Aorta (tissue), 5 donors: Measurements from ENCODE around the gene CPA1. TPM values are rescaled to one million over a fixed set of nuclear protein-coding genes. Genes with fewer than 3 reads are reported as not detected.

ENCODE experiments used
- ATAC-seq: fragments of 200-7000 bp; cut with Tn5 transposase; one replicate; pipeline ENCODE4 v1.9.1; 2022; ENCODE audit warnings: moderate library complexity; ENCODE audit not compliant: low FRiP score
- DNase-seq, 2 donors: peaks; one replicate each; pipeline ENCODE4 v3.0.0-alpha.2; 2020
- H3K27ac ChIP-seq, 2 donors: one replicate each; pipeline ENCODE4 v1.5.1; 2013; ENCODE audit warnings: low read length in 2 of 2, mild to moderate bottlenecking in 2 of 2, moderate library complexity in 2 of 2, control low read depth in 1 of 2, inconsistent platforms in 1 of 2, low read depth in 1 of 2
- H3K27me3 ChIP-seq, 2 donors: one replicate each; pipeline ENCODE4 v1.6.1; 2013; ENCODE audit warnings: control low read depth in 1 of 2, low read length in 1 of 2, mild to moderate bottlenecking in 1 of 2, moderate library complexity in 1 of 2; ENCODE audit not compliant: insufficient read depth in 2 of 2, control insufficient read depth in 1 of 2
- H3K36me3 ChIP-seq, 2 donors: one replicate each; pipeline ENCODE4 v1.6.1; 2013; ENCODE audit warnings: control low read depth in 1 of 2, low read length in 1 of 2, mild to moderate bottlenecking in 1 of 2; ENCODE audit not compliant: insufficient read depth in 2 of 2, control insufficient read depth in 1 of 2
- H3K4me1 ChIP-seq, 2 donors: one replicate each; pipeline ENCODE4 v1.6.1; 2013; ENCODE audit warnings: low read length in 2 of 2, control low read depth in 1 of 2, mild to moderate bottlenecking in 1 of 2, moderate library complexity in 1 of 2; ENCODE audit not compliant: insufficient read depth in 2 of 2, control insufficient read depth in 1 of 2
- H3K4me3 ChIP-seq, 2 donors: one replicate each; pipeline ENCODE4 v1.5.1; 2013; ENCODE audit warnings: low read length in 2 of 2, control low read depth in 1 of 2, mild to moderate bottlenecking in 1 of 2
- H3K9me3 ChIP-seq: one replicate; pipeline ENCODE4 v1.6.1; 2013; ENCODE audit warnings: mild to moderate bottlenecking, low read length; ENCODE audit not compliant: control insufficient read depth
- WGBS, 2 donors: extraction: QIAGEN DNeasy Blood & Tissue Kit; methylation state at CpG; one replicate each; pipeline ENCODE4 v1.1.7; 2013; 5-methylcytosine and 5-hydroxymethylcytosine counted together
- intact Hi-C, 2 donors: fragments of 100-400 bp; cut with DNase I; formaldehyde crosslinking; loops; one replicate each; pipeline versions ENCODE4 v1.14.2 to v1.15.0; 2022
- polyA plus RNA-seq, 2 donors: library from polyadenylated mRNA; stranded (reverse); fragments of 200-250 nt; gene quantifications; one replicate each; pipeline ENCODE4 v1.2.3, GENCODE V29; 2013
- total RNA-seq, 2 donors: library from RNA; stranded (reverse); fragmentation: NEBNext Ultra II Directional; extraction: Animal tissue kit (Norgen Biotek cat#: 25700); gene quantifications; one replicate each; pipeline ENCODE4 v1.2.1, GENCODE V29; 2021
- donor health status: healthy with polysubstance abuse.
- donor health status: Bipolar disorder and iron deficiency.
- donor health status: DM: no; HTN: no; CAD: no.
- donor health status: DM: no; HTN: no; CAD: no.
- donor health status: DM: yes; HTN: yes; CAD: no.

The CPA1 gene
- total and polyA plus RNA-seq, 4 donors = 3.6 to 9.4 (median 6.2) TPM

GRCh38 chr7:130421684-130422083 is 41.4 kb downstream of the CPA1 start:
- no peak for DNase-seq
- no peaks in the 10 kb centered on the region for H3K4me1 ChIP-seq
- intact Hi-C loops = no loop called here
- H3K27me3 ChIP-seq = no peaks in the 10 kb centered on the region
- no peak for ATAC-seq
- no peak overlapping the region for H3K4me3 ChIP-seq
- no peaks in the 10 kb centered on the region for H3K36me3 ChIP-seq
- 10 to 26% methylated on average over 2 of the region's 2 CpGs for WGBS, 2 donors
- H3K9me3 ChIP-seq = no peaks in the 10 kb centered on the region
- H3K27ac ChIP-seq = no peak overlapping the region

- Histone ChIP-seq H3K4me3 (no peak overlapping the region), H3K4me1 (no peaks in the 10 kb centered on the region), H3K27ac (no peak overlapping the region), H3K9me3 (no peaks in the 10 kb centered on the region), H3K27me3 (no peaks in the 10 kb centered on the region), H3K36me3 (no peaks in the 10 kb centered on the region)
- DNase-seq (no peak), ATAC-seq (no peak)
- intact Hi-C loops = no loop called here
- WGBS, 2 donors = 94 to 95% methylated on average over 3 of the region's 3 CpGs
These were observed 43.3 kb downstream of the CPA1 start for GRCh38 chr7:130423501-130424037.

- H3K4me3 ChIP-seq = no peak overlapping the region
- DNase-seq (no peak), ATAC-seq (no peak)
- 72 to 75% methylated on average over 4 of the region's 4 CpGs for WGBS, 2 donors
- H3K27ac ChIP-seq = no peak overlapping the region
- no peaks in the 10 kb centered on the region for H3K27me3 ChIP-seq
- no peaks in the 10 kb centered on the region for H3K36me3 ChIP-seq
- no peaks in the 10 kb centered on the region for H3K9me3 ChIP-seq
- H3K4me1 ChIP-seq = no peaks in the 10 kb centered on the region
- intact Hi-C loops = no loop called here
These were observed 45.5 kb downstream of the CPA1 start for GRCh38 chr7:130425796-130426195.

GRCh38 chr7:130426564-130426963 is 46.3 kb downstream of the CPA1 start:
- DNase-seq (no peak), ATAC-seq (no peak)
- WGBS, 2 donors = 89 to 90% methylated on average over 4 of the region's 4 CpGs
- no peak overlapping the region for H3K4me3 ChIP-seq
- H3K27me3 ChIP-seq = no peaks in the 10 kb centered on the region
- H3K36me3 ChIP-seq = no peaks in the 10 kb centered on the region
- intact Hi-C loops = no loop called here
- H3K4me1 ChIP-seq = no peaks in the 10 kb centered on the region
- H3K9me3 ChIP-seq = no peaks in the 10 kb centered on the region
- H3K27ac ChIP-seq = no peak overlapping the region

- ATAC-seq = no peak
- no peak for DNase-seq
- Histone ChIP-seq H3K9me3 (no peaks in the 10 kb centered on the region), H3K36me3 (no peaks in the 10 kb centered on the region), H3K4me3 (no peak overlapping the region), H3K27ac (no peak overlapping the region), H3K27me3 (no peaks in the 10 kb centered on the region), H3K4me1 (no peaks in the 10 kb centered on the region)
- WGBS, 2 donors = 96 to 97% methylated on average over 4 of the region's 4 CpGs
- intact Hi-C loops = no loop called here
These were observed 48.7 kb downstream of the CPA1 start for GRCh38 chr7:130429019-130429418.

GRCh38 chr7:130430115-130430514 is 49.8 kb downstream of the CPA1 start:
- H3K27me3 ChIP-seq = no peaks in the 10 kb centered on the region
- no peaks in the 10 kb centered on the region for H3K9me3 ChIP-seq
- WGBS, 2 donors = 10 to 19% methylated on average over 1 of the region's 1 CpG
- no peaks in the 10 kb centered on the region for H3K36me3 ChIP-seq
- no peak overlapping the region for H3K4me3 ChIP-seq
- no peaks in the 10 kb centered on the region for H3K4me1 ChIP-seq
- H3K27ac ChIP-seq = no peak overlapping the region
- intact Hi-C loops = no loop called here
- ATAC-seq = no peak
- no peak for DNase-seq

- intact Hi-C loops = no loop called here
- ATAC-seq (no peak), DNase-seq (no peak)
- H3K4me3 ChIP-seq = no peak overlapping the region
- WGBS, 2 donors = 31 to 40% methylated on average over 5 of the region's 5 CpGs
- H3K4me1 ChIP-seq = no peaks in the 10 kb centered on the region
- no peaks in the 10 kb centered on the region for H3K36me3 ChIP-seq
- H3K9me3 ChIP-seq = no peaks in the 10 kb centered on the region
- H3K27ac ChIP-seq = no peak overlapping the region
- no peaks in the 10 kb centered on the region for H3K27me3 ChIP-seq
These were observed 50.8 kb downstream of the CPA1 start for GRCh38 chr7:130430841-130431666.

- intact Hi-C loops = no loop called here
- no peaks in the 10 kb centered on the region for H3K4me1 ChIP-seq
- no peak overlapping the region for H3K4me3 ChIP-seq
- DNase-seq = no peak
- no peaks in the 10 kb centered on the region for H3K9me3 ChIP-seq
- no peaks in the 10 kb centered on the region for H3K36me3 ChIP-seq
- H3K27me3 ChIP-seq = no peaks in the 10 kb centered on the region
- 85% methylated on average over 3 of the region's 3 CpGs for WGBS, 2 donors
- no peak for ATAC-seq
- no peak overlapping the region for H3K27ac ChIP-seq
These were observed 52.6 kb downstream of the CPA1 start for GRCh38 chr7:130432886-130433285.

- DNase-seq (no peak), ATAC-seq (no peak)
- H3K27me3 ChIP-seq = no peaks in the 10 kb centered on the region
- H3K9me3 ChIP-seq = no peaks in the 10 kb centered on the region
- no peaks in the 10 kb centered on the region for H3K4me1 ChIP-seq
- H3K4me3 ChIP-seq = no peak overlapping the region
- no peaks in the 10 kb centered on the region for H3K36me3 ChIP-seq
- intact Hi-C loops = no loop called here
- H3K27ac ChIP-seq = no peak overlapping the region
- 95 to 96% methylated on average over 1 of the region's 1 CpG for WGBS, 2 donors
These were observed 53.0 kb downstream of the CPA1 start for GRCh38 chr7:130433301-130433700.
